ENCODE data around the gene BORCS5.

BORCS5 gene

DNA sequence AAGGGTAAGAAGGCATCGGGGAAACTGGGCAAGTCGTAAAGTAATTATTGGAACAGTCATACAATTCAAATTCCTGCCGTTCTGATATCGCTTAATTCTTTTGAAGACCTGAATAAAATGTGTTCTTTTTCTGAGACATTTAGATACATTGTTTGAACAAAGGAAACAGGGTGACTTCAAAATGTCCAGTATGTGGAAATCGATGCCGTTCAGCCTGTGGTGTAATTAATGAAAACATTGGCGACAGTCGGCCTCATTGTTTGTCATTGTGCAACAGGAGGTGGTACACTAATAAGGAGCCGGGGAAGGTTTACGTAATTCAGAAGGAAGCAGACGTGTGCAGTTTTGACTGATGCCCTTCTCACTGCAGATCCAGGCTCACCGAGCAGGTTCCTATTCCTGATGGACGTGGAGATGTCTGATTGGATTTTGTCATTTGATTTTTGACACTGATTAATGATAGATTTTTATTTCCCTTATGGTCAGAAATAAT lies 92.7 kb downstream of the BORCS5 start:
- no peaks in the 10 kb centered on the region for H3K9me3 ChIP-seq (ENCODE audit: insufficient read depth, low read depth, low read length)
- H3K4me1 ChIP-seq (ENCODE audit: insufficient read depth, low read length), result peaks cover 10% of the 10 kb centered on the region; the same call in 1 of the 2 replicates
- no peaks in the 10 kb centered on the region for H3K36me3 ChIP-seq (ENCODE audit: insufficient read depth, low read length)
- H3K9ac ChIP-seq (ENCODE audit: low read depth, low read length), result no peak overlapping the region
- no peak overlapping the region for H3K27ac ChIP-seq (ENCODE audit: low read depth, low read length)
- no peaks in the 10 kb centered on the region for H3K27me3 ChIP-seq (ENCODE audit: insufficient read depth, low read length)
- no peak overlapping the region for H3K4me3 ChIP-seq (ENCODE audit: low read length)
- WGBS, result 95% methylated on average over 13 of the region's 13 CpGs

DNA sequence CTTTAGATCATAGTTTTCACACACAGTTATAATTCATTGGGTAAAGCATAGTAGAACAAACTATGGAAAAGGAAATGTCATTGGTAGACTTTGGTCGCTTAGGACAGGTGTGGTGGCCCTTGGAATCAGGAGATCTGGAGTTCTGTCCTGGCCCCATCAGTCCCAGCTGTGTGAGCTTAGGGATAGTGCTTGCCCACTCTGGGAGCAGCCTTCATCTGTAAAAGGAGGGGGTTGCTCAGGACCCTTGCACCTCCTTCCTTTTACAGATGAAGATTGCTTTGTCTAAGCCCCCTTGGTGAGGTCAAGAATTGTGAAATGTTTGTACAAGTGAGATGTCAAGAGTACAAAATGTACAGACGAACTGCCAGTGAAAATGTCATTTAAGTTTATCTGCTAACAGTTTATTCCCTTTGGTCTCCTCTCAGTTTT lies 93.2 kb downstream of the BORCS5 start:
- Histone ChIP-seq H3K4me3 (ENCODE audit: low read length) (no peak overlapping the region), H3K27me3 (ENCODE audit: insufficient read depth, low read length) (no peaks in the 10 kb centered on the region), H3K36me3 (ENCODE audit: insufficient read depth, low read length) (no peaks in the 10 kb centered on the region), H3K9ac (ENCODE audit: low read depth, low read length) (no peak overlapping the region), H3K9me3 (ENCODE audit: insufficient read depth, low read depth, low read length) (no peaks in the 10 kb centered on the region), H3K4me1 (ENCODE audit: insufficient read depth, low read length) (peaks cover 10% of the 10 kb centered on the region; the same call in 1 of the 2 replicates), H3K27ac (ENCODE audit: low read depth, low read length) (no peak overlapping the region)
- WGBS, result 97% methylated on average over 2 of the region's 2 CpGs

DNA sequence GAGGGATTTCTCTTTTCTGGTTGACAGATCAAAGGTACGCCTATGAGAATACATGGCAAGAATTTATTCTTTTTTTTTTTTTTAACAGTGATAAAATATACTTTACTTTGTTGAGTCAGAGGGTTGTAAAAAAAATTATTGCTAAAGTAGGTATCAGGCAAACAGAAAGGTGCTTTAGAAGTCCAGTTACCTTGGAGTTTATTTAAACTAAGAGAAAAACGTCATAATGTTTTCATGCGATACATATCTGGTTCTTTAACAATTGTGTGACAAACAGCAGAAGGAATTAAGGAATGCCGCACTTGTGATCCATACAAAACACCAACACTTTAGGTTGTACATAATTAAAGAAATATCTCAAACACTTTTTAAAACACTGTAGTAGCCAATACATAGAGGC lies 94.2 kb downstream of the BORCS5 start:
- H3K27me3 ChIP-seq (ENCODE audit: insufficient read depth, low read length), result no peaks in the 10 kb centered on the region
- no peaks in the 10 kb centered on the region for H3K36me3 ChIP-seq (ENCODE audit: insufficient read depth, low read length)
- H3K9me3 ChIP-seq (ENCODE audit: insufficient read depth, low read depth, low read length), result no peaks in the 10 kb centered on the region
- H3K4me3 ChIP-seq (ENCODE audit: low read length), result no peak overlapping the region
- peaks cover 10% of the 10 kb centered on the region; the same call in 1 of the 2 replicates for H3K4me1 ChIP-seq (ENCODE audit: insufficient read depth, low read length)
- no peak overlapping the region for H3K27ac ChIP-seq (ENCODE audit: low read depth, low read length)
- no peak overlapping the region for H3K9ac ChIP-seq (ENCODE audit: low read depth, low read length)
- WGBS, result 94% methylated on average over 3 of the region's 4 CpGs

DNA sequence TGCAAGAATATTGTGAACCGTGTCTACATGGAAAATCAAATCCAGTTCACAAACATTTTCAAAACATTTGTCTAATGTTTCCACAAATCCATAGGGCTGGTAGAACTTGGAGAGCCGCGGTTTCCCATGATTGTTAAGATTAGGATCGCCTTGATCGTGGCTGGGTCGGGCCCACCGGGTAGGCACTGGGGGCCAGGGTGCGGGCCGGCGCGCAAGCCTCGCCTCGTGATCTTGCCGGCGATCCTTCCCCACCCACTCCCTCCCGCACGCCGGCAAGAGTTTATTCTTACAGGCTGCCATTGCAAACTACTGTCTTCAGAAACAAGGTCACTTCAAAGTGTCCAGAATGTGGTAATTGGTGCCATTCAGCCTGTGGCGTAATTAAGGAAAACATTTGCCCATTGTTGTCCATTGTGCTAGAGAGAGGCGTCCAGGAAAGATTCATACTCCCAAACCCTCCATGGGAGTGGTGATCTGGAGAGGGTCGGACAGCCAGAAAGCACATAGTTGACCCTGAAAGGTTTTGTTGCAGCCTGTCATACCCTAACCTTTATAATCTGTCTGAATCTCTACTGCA lies 95.5 kb downstream of the BORCS5 start:
- Histone ChIP-seq H3K4me3 (ENCODE audit: low read length) (no peak overlapping the region), H3K9ac (ENCODE audit: low read depth, low read length) (no peak overlapping the region), H3K27ac (ENCODE audit: low read depth, low read length) (no peak overlapping the region), H3K27me3 (ENCODE audit: insufficient read depth, low read length) (no peaks in the 10 kb centered on the region), H3K9me3 (ENCODE audit: insufficient read depth, low read depth, low read length) (no peaks in the 10 kb centered on the region), H3K4me1 (ENCODE audit: insufficient read depth, low read length) (peaks cover 10% of the 10 kb centered on the region; the same call in 1 of the 2 replicates), H3K36me3 (ENCODE audit: insufficient read depth, low read length) (no peaks in the 10 kb centered on the region)
- WGBS, result 92% methylated on average over 19 of the region's 21 CpGs

DNA sequence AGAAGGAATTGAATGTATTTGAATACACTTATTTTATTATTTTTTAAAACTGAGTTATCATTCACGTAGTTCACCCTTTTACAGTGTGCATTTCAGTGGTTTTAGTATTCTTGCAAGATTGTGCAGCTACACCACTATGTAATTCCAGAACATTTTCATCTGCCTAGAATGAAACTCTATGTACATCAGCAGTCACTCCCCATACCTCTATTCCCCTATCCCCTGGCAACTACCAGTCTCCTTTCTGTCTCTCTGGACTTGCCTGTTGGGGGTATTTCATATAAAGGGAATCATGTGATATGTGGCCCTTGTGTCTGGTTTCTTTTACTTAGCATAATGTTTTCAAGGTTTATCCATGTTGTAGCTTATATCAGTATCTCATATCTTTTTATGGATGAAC lies 96.8 kb downstream of the BORCS5 start:
- H3K9ac ChIP-seq (ENCODE audit: low read depth, low read length), result no peak overlapping the region
- 88% methylated on average over 1 of the region's 1 CpG for WGBS

DNA sequence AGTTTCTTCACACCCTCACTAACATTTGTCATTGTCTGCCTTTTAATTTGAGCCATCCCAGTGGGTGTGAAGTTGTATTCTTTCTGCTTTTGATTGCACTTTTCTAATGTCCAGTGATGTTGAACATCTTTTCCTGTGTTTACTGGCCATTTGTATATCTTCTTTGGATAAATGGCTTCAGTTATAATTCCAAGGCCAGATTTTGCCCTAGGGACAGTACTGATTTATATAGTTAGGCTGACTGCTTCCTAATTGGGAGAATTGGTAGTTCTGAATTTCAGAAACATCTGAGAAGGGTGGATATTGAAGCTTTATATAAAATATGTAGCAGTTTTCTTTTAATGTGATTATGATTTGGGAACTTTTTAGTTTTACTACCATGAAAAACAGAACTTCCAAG lies 97.4 kb downstream of the BORCS5 start:
- Histone ChIP-seq H3K27ac (ENCODE audit: low read depth, low read length) (no peak overlapping the region), H3K4me1 (ENCODE audit: insufficient read depth, low read length) (peaks cover 5% of the 10 kb centered on the region), H3K9ac (ENCODE audit: low read depth, low read length) (no peak overlapping the region), H3K36me3 (ENCODE audit: insufficient read depth, low read length) (no peaks in the 10 kb centered on the region), H3K27me3 (ENCODE audit: insufficient read depth, low read length) (no peaks in the 10 kb centered on the region), H3K9me3 (ENCODE audit: insufficient read depth, low read depth, low read length) (no peaks in the 10 kb centered on the region), H3K4me3 (ENCODE audit: low read length) (no peak overlapping the region)

More for the DNA sequence above, 96.8 kb downstream of the BORCS5 start:
- no peaks in the 10 kb centered on the region for H3K27me3 ChIP-seq (ENCODE audit: insufficient read depth, low read length)
- no peaks in the 10 kb centered on the region for H3K36me3 ChIP-seq (ENCODE audit: insufficient read depth, low read length)
- H3K4me1 ChIP-seq (ENCODE audit: insufficient read depth, low read length), result peaks cover 12% of the 10 kb centered on the region
- no peaks in the 10 kb centered on the region for H3K9me3 ChIP-seq (ENCODE audit: insufficient read depth, low read depth, low read length)
- no peak overlapping the region for H3K4me3 ChIP-seq (ENCODE audit: low read length)
- no peak overlapping the region for H3K27ac ChIP-seq (ENCODE audit: low read depth, low read length)

DNA sequence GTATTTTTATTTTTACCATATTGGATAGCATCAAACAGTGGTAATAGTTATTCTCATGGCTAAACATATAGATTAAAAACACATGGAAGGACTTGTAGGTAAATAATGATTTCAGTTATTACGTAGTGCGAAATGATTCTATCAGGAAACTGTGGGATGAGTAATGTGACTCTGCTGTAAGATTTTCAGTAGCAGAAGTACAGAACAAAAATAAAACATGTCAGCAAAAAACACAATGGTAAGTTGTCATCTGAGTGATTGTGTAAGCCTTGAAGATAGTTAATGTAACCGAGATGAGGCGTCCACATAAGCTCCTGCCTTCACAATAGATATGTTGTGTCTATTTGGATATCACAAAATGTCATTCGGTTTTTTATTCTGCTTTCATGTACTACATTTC lies 99.8 kb downstream of the BORCS5 start:
- H3K4me3 ChIP-seq (ENCODE audit: low read length), result no peak overlapping the region
- H3K4me1 ChIP-seq (ENCODE audit: insufficient read depth, low read length), result peaks cover 3% of the 10 kb centered on the region; the same call in 1 of the 2 replicates
- H3K9ac ChIP-seq (ENCODE audit: low read depth, low read length), result no peak overlapping the region
- WGBS, result 96% methylated on average over 4 of the region's 5 CpGs
- H3K36me3 ChIP-seq (ENCODE audit: insufficient read depth, low read length), result no peaks in the 10 kb centered on the region
- H3K27ac ChIP-seq (ENCODE audit: low read depth, low read length), result no peak overlapping the region
- no peaks in the 10 kb centered on the region for H3K9me3 ChIP-seq (ENCODE audit: insufficient read depth, low read depth, low read length)
- H3K27me3 ChIP-seq (ENCODE audit: insufficient read depth, low read length), result no peaks in the 10 kb centered on the region

DNA sequence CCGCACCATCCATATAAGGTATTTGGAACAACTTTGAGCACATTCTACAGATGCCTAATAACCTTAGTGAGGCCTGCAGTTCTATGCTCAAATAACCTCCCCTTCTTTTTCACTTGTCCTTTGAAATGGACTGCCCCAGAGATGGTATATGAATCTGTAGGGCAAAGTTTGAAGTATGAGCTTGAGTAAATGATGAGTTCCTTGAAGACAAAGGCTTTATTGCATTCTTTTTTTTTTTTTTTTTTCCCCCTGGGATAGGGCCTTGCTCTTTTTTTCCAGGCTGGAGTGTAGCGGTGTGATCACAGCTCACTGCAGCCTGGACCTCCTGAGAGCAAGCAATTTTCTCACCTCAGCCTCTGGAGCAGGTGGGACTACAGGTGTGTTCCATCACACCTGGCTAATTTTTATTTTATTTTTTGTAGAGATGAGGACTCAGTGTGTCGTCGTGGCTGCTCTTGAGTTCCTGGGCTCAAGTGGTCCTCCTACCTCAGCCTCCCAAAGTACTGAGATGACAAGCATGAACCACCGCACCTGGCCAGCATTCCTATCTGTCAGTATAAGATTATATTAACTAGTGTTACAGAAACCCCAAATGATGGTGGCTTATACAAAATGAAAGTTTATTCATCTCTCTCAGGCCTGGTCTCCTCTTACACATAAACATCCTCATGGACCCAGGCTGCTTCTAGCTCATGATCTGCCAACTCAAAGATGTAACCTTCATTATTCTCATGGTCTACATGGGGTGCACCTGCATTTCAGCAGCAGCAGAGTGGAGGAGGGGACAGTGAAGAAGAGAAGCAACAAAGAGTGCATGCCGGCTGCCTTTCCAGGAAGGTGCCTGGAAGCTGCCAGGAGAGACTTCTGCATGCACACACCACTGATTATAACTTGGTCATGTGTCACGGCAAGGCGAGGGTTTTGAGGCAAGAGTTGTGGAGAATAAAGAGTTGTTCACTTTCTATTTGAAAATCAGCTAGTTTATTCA lies 104.4 kb downstream of the BORCS5 start:
- H3K36me3 ChIP-seq (ENCODE audit: insufficient read depth, low read length), result no peaks in the 10 kb centered on the region
- WGBS, result 95% methylated on average over 7 of the region's 8 CpGs
- H3K4me1 ChIP-seq (ENCODE audit: insufficient read depth, low read length), result peaks cover 3% of the 10 kb centered on the region
- H3K9me3 ChIP-seq (ENCODE audit: insufficient read depth, low read depth, low read length), result no peaks in the 10 kb centered on the region
- no peak overlapping the region for H3K4me3 ChIP-seq (ENCODE audit: low read length)
- no peaks in the 10 kb centered on the region for H3K27me3 ChIP-seq (ENCODE audit: insufficient read depth, low read length)
- no peak overlapping the region for H3K9ac ChIP-seq (ENCODE audit: low read depth, low read length)
- no peak overlapping the region for H3K27ac ChIP-seq (ENCODE audit: low read depth, low read length)

DNA sequence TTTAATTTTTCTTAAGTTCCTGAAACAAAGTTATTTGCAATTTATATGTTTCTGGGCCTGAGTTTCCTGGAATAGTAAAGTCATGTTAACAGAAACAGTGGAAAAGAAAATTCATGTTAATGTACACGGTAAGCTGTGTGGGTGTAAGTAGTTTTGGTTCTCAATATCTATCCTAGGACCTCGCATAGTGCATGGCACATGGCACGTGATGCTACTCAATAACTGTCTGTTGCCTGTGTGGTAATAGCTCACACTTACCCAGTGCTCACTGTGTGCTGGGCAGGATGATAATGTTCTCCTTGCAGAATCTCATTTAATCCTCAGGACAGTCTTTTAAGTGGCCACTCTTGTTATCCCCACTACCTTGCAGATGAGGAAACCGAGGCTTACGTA lies 105.0 kb downstream of the BORCS5 start:
- Histone ChIP-seq H3K9me3 (ENCODE audit: insufficient read depth, low read depth, low read length) (no peaks in the 10 kb centered on the region), H3K36me3 (ENCODE audit: insufficient read depth, low read length) (no peaks in the 10 kb centered on the region), H3K27me3 (ENCODE audit: insufficient read depth, low read length) (no peaks in the 10 kb centered on the region), H3K4me1 (ENCODE audit: insufficient read depth, low read length) (peaks cover 3% of the 10 kb centered on the region), H3K4me3 (ENCODE audit: low read length) (no peak overlapping the region), H3K9ac (ENCODE audit: low read depth, low read length) (no peak overlapping the region), H3K27ac (ENCODE audit: low read depth, low read length) (no peak overlapping the region)
- WGBS, result 76% methylated on average over 5 of the region's 5 CpGs

DNA sequence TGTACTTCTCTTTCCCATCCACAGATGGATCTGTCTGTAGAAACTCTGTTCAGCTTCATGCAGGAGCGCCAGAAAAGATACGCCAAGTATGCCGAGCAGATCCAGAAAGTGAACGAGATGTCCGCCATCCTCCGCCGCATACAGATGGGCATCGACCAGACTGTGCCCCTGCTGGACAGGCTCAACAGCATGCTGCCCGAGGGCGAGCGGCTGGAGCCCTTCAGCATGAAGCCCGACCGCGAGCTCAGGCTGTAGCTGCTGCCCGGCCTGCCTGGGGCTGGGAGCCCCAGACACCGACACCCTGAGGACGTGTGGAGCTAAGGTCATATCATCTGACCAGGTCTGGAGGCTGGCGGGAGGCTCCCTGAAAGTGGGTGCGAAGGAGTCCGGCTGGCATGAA lies 108.6 kb downstream of the BORCS5 start:
- Histone ChIP-seq H3K36me3 (ENCODE audit: insufficient read depth, low read length) (no peaks in the 10 kb centered on the region), H3K4me1 (ENCODE audit: insufficient read depth, low read length) (no peaks in the 10 kb centered on the region; the same call in 1 of the 2 replicates), H3K27me3 (ENCODE audit: insufficient read depth, low read length) (no peaks in the 10 kb centered on the region), H3K9ac (ENCODE audit: low read depth, low read length) (no peak overlapping the region), H3K4me3 (ENCODE audit: low read length) (no peak overlapping the region), H3K27ac (ENCODE audit: low read depth, low read length) (no peak overlapping the region), H3K9me3 (ENCODE audit: insufficient read depth, low read depth, low read length) (0 out of 2 replicates have a peak, but pooled peaks cover 3% of the 10 kb centered on the region)
- 93% methylated on average over 20 of the region's 20 CpGs for WGBS

DNA sequence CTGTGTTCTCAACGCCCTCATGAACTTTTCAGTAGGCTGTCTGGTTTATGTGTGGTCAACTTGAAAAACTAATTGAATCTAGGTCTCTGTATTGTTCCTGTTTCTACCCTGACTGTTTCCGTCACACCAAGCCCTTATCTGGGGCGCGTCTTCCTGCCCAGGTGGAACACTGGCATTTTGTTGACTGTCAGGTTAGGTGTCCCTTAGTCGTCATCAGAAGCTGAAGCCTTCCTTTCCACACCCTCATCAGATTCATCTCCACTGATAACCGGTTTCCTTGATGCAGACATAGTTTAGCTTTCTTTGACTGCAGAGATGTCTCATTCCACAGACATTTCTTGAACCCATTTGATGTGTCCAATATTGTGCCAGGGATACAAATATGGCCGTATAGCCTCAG lies 109.3 kb downstream of the BORCS5 start:
- Histone ChIP-seq H3K4me1 (ENCODE audit: insufficient read depth, low read length) (no peaks in the 10 kb centered on the region; the same call in 1 of the 2 replicates), H3K27ac (ENCODE audit: low read depth, low read length) (no peak overlapping the region), H3K27me3 (ENCODE audit: insufficient read depth, low read length) (no peaks in the 10 kb centered on the region), H3K4me3 (ENCODE audit: low read length) (no peak overlapping the region), H3K9me3 (ENCODE audit: insufficient read depth, low read depth, low read length) (0 out of 2 replicates have a peak, but pooled peaks cover 3% of the 10 kb centered on the region), H3K9ac (ENCODE audit: low read depth, low read length) (no peak overlapping the region), H3K36me3 (ENCODE audit: insufficient read depth, low read length) (no peaks in the 10 kb centered on the region)
- 92% methylated on average over 7 of the region's 7 CpGs for WGBS

All from HUES64 (cell line).